GM19467 (cell line): ENCODE results near the gene PHYHIPL.
"Not testable (repeated sequence)": the region's sequence is repeated elsewhere in the genome, so short reads cannot be mapped to it uniquely, and the experiment has no call there.

Experiments used
- ATAC-seq: cut with Tn5 transposase; IDR thresholded peaks from one replicate; pipeline ENCODE4 v1.9.1; 2021; ENCODE audit warnings: mild to moderate bottlenecking, moderate library complexity; ENCODE audit not compliant: unreplicated experiment

PHYHIPL gene

GRCh38 chr10:59190332-59190731 lies 13.9 kb downstream of the PHYHIPL start:
- ATAC-seq, result no peak

GRCh38 chr10:59206204-59206720 lies 29.8 kb downstream of the PHYHIPL start:
- no peak for ATAC-seq

- no peak for ATAC-seq
Measured at GRCh38 chr10:59212301-59212798, 35.9 kb downstream of the PHYHIPL start.

GRCh38 chr10:59214160-59214559 lies 37.7 kb downstream of the PHYHIPL start:
- no peak for ATAC-seq

GRCh38 chr10:59216178-59216869 lies 39.9 kb downstream of the PHYHIPL start:
- ATAC-seq, result no peak

- no peak for ATAC-seq
Measured at GRCh38 chr10:59222788-59223187, 46.3 kb downstream of the PHYHIPL start.

- ATAC-seq, result not testable (repeated sequence)
Measured at GRCh38 chr10:59223597-59223996, 47.2 kb downstream of the PHYHIPL start.

- ATAC-seq, result no peak
Measured at GRCh38 chr10:59225211-59225610, 48.8 kb downstream of the PHYHIPL start.

GRCh38 chr10:59227136-59227673 lies 50.8 kb downstream of the PHYHIPL start:
- no peak for ATAC-seq

- ATAC-seq, result no peak
Measured at GRCh38 chr10:59229441-59229840, 53.0 kb downstream of the PHYHIPL start.

- ATAC-seq, result no peak
Measured at GRCh38 chr10:59234194-59234593, 57.8 kb downstream of the PHYHIPL start.

- no peak for ATAC-seq
Measured at GRCh38 chr10:59234816-59235429, 58.5 kb downstream of the PHYHIPL start.

- no peak for ATAC-seq
Measured at GRCh38 chr10:59236064-59236697, 59.7 kb downstream of the PHYHIPL start.

GRCh38 chr10:59237775-59238174 lies 61.3 kb downstream of the PHYHIPL start:
- ATAC-seq, result no peak

- not testable (repeated sequence) for ATAC-seq
Measured at GRCh38 chr10:59239108-59239507, 62.7 kb downstream of the PHYHIPL start.

GRCh38 chr10:59240582-59241183 lies 64.2 kb downstream of the PHYHIPL start:
- ATAC-seq, result no peak

GRCh38 chr10:59242057-59242456 lies 65.6 kb downstream of the PHYHIPL start:
- no peak for ATAC-seq

- ATAC-seq, result no peak
Measured at GRCh38 chr10:59242991-59243390, 66.5 kb downstream of the PHYHIPL start.

- ATAC-seq, result no peak
Measured at GRCh38 chr10:59243611-59244195, 67.3 kb downstream of the PHYHIPL start.

GRCh38 chr10:59244871-59245270 lies 68.4 kb downstream of the PHYHIPL start:
- no peak for ATAC-seq

GRCh38 chr10:59245686-59246085 lies 69.2 kb downstream of the PHYHIPL start:
- no peak for ATAC-seq
